Mammary epithelial cell (primary cell): ENCODE results near the gene LRRC26.

Source experiments
- EZH2 ChIP-seq: IDR thresholded peaks from 2 replicates; pipeline ENCODE4 v1.6.1; 2012; ENCODE audit warnings: low read length, inconsistent platforms, borderline replicate concordance
- TF ChIP-seq, protein P1 (sequence below), 2 donors: IDR thresholded peaks in 1 of 2; conservative IDR thresholded peaks in 1 of 2; 2 replicates each; pipeline ENCODE4 v1.5.1; 2011 to 2012; ENCODE audit warnings: inconsistent platforms in 2 of 2, low read length in 2 of 2, mild to moderate bottlenecking in 2 of 2, control low read depth in 1 of 2, low read depth in 1 of 2; ENCODE audit not compliant: insufficient read depth in 1 of 2; ENCODE audit errors: extremely low read depth in 1 of 2

DNA sequence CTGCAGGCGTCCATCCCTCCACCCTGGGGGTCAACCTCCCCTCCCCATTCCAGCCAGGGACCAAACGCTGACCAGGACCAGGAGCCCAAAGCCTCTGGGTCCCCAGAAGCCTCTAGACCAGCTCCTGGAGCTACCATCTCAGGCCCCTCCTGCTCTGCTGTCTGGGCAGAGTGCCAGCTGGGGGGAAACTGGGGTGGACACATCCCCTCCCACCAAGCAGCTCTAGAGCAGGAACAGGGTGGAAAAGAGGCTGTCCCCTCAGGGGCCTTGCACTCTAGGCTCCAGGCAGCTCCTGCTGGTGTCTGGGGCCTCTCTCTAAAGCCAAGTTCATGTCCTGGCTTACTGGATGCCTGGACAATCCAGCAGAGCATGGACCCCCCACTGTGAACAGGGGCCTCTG is 23.0 kb upstream of the LRRC26 start:
- TF ChIP-seq, protein P1, sequence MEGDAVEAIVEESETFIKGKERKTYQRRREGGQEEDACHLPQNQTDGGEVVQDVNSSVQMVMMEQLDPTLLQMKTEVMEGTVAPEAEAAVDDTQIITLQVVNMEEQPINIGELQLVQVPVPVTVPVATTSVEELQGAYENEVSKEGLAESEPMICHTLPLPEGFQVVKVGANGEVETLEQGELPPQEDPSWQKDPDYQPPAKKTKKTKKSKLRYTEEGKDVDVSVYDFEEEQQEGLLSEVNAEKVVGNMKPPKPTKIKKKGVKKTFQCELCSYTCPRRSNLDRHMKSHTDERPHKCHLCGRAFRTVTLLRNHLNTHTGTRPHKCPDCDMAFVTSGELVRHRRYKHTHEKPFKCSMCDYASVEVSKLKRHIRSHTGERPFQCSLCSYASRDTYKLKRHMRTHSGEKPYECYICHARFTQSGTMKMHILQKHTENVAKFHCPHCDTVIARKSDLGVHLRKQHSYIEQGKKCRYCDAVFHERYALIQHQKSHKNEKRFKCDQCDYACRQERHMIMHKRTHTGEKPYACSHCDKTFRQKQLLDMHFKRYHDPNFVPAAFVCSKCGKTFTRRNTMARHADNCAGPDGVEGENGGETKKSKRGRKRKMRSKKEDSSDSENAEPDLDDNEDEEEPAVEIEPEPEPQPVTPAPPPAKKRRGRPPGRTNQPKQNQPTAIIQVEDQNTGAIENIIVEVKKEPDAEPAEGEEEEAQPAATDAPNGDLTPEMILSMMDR (conservative IDR thresholded peaks at IDR 0.05 in 1 of 2, IDR thresholded peaks at IDR 0.05 in 1 of 2; ENCODE audit: extremely low read depth in 1 of 2, insufficient read depth in 1 of 2, low read depth in 1 of 2, low read length in 2 of 2): no peak
- TF ChIP-seq EZH2: no peak
